HepG2 (cell line): ENCODE measurements around the gene FRG1. TPM values are rescaled to one million over a fixed set of nuclear protein-coding genes. Genes with fewer than 3 reads are reported as not detected.

Experiments used
- ATF5 ChIP-seq: sonication (generic); formaldehyde crosslinking; IDR thresholded peaks from 2 replicates; pipeline ENCODE4 v1.4.0; 2020; ENCODE audit warnings: mild to moderate bottlenecking, low read depth, missing genetic modification reagents
- ATRX ChIP-seq: sonication (generic); formaldehyde crosslinking; IDR thresholded peaks from 2 replicates; pipeline ENCODE4 v1.4.0; 2020; ENCODE audit warnings: missing genetic modification reagents, borderline replicate concordance
- BRF2 ChIP-seq: sonication (generic); formaldehyde crosslinking; IDR thresholded peaks from 2 replicates; pipeline ENCODE4 v1.8.1; 2022; ENCODE audit warnings: mild to moderate bottlenecking, missing genetic modification reagents
- DNMT3B ChIP-seq: conservative IDR thresholded peaks from 2 replicates; pipeline ENCODE4 v1.6.1; 2016; ENCODE audit warnings: missing biosample characterization, control low read depth
- DR1 ChIP-seq: sonication (generic); formaldehyde crosslinking; IDR thresholded peaks from 2 replicates; pipeline ENCODE4 v1.8.0; 2021; ENCODE audit warnings: mild to moderate bottlenecking, missing genetic modification reagents, inconsistent platforms
- GATAD2A ChIP-seq: IDR thresholded peaks from 2 replicates; pipeline ENCODE4 v1.6.1; 2016
- HMGA1 ChIP-seq: sonication (generic); formaldehyde crosslinking; conservative IDR thresholded peaks from 2 replicates; pipeline ENCODE4 v1.4.0; 2020; ENCODE audit warnings: missing genetic modification reagents
- KDM5B ChIP-seq: sonication (generic); formaldehyde crosslinking; IDR thresholded peaks from 2 replicates; pipeline ENCODE4 v1.4.0; 2020; ENCODE audit warnings: missing genetic modification reagents, mild to moderate bottlenecking, borderline replicate concordance
- MTA3 ChIP-seq: sonication (generic); formaldehyde crosslinking; IDR thresholded peaks from 2 replicates; pipeline ENCODE4 v1.4.0; 2020; ENCODE audit warnings: missing genetic modification reagents
- NR0B2 ChIP-seq: sonication (generic); formaldehyde crosslinking; IDR thresholded peaks from 2 replicates; pipeline ENCODE4 v1.4.0; 2020; ENCODE audit warnings: mild to moderate bottlenecking, missing genetic modification reagents
- ZBTB40 ChIP-seq, 2 experiments: fragments of 450-650 bp in 1 of 2; sonication (generic) in 1 of 2; formaldehyde crosslinking in 1 of 2; IDR thresholded peaks; 2 replicates each; pipeline versions ENCODE4 v1.6.1 to v1.8.0; 2016 to 2022; ENCODE audit warnings: antibody characterized with exemption in 1 of 2, mild to moderate bottlenecking in 1 of 2, missing genetic modification reagents in 1 of 2
- ZNF446 ChIP-seq: sonication (generic); formaldehyde crosslinking; IDR thresholded peaks from 2 replicates; pipeline ENCODE4 v1.5.0; 2020; ENCODE audit warnings: mild to moderate bottlenecking, missing genetic modification reagents
- ZNF501 ChIP-seq: sonication (generic); formaldehyde crosslinking; IDR thresholded peaks from 2 replicates; pipeline ENCODE4 v1.5.1; 2020; ENCODE audit warnings: mild to moderate bottlenecking, moderate library complexity, missing genetic modification reagents
- ZNF543 ChIP-seq: sonication (generic); formaldehyde crosslinking; IDR thresholded peaks from 2 replicates; pipeline ENCODE4 v1.4.0; 2020; ENCODE audit warnings: mild to moderate bottlenecking, missing genetic modification reagents
- ZNF546 ChIP-seq: sonication (generic); formaldehyde crosslinking; conservative IDR thresholded peaks from 2 replicates; pipeline ENCODE4 v1.8.1; 2023; ENCODE audit warnings: mild to moderate bottlenecking, missing genetic modification reagents
- ZNF616 ChIP-seq: sonication (generic); formaldehyde crosslinking; IDR thresholded peaks from 2 replicates; pipeline ENCODE4 v1.5.0; 2020; ENCODE audit warnings: low read depth, mild to moderate bottlenecking, missing genetic modification reagents
- ZNF792 ChIP-seq: IDR thresholded peaks from 2 replicates; pipeline ENCODE4 v1.6.1; 2016
- ZSCAN22 ChIP-seq: sonication (generic); formaldehyde crosslinking; IDR thresholded peaks from 2 replicates; pipeline ENCODE4 v1.4.0; 2020; ENCODE audit warnings: mild to moderate bottlenecking, missing genetic modification reagents
- polyA plus RNA-seq, 8 experiments: library from polyadenylated mRNA; depleted of rRNA in 3 of 8; stranded (reverse) in 7 of 8; unstranded in 1 of 8; fragments of >200 nt; fragmentation: Illumina TruSeq in 4 of 8; extraction: Trizol in 4 of 8; gene quantifications; 2 replicates each; pipeline versions ENCODE4 v1.2.1 to v1.2.3, GENCODE V29; 2011 to 2016; ENCODE audit warnings: low read depth in 4 of 8, missing spikeins in 1 of 8, mixed read lengths in 1 of 8; ENCODE audit not compliant: insufficient read depth in 1 of 8
- total RNA-seq, 5 experiments: library from RNA; depleted of rRNA; stranded (reverse); fragments of >200 nt; fragmentation: Illumina TruSeq; extraction: Trizol; gene quantifications; 2 replicates each; pipeline ENCODE4 v1.2.3, GENCODE V29; 2016; ENCODE audit warnings: low read depth in 1 of 5

The FRG1 gene
- total and polyA plus RNA-seq, 2 of the 13 experiments (the other 11 are each of a cell fraction or from before 2014, with no cell fraction given) = 5.7 to 42.6 TPM

- TF ChIP-seq ZBTB40 (IDR thresholded peaks at IDR 0.05) (no peak), ZBTB40 (CRISPR knock-in tag; IDR thresholded peaks at IDR 0.05) (peak; percentile 88), ZNF792 (peak; percentile 96), ZNF546 (peak; percentile 84; the same call in 1 of the 2 replicates), DNMT3B (CRISPR knock-in tag) (no peak), GATAD2A (peak; percentile 74), ZNF446 (CRISPR knock-in tag) (0 out of 2 replicates have a peak, but pooled peaks have one; percentile 87), ZNF543 (CRISPR knock-in tag) (peak; percentile 83; the same call in 1 of the 2 replicates), MTA3 (no peak), ZNF616 (peak; percentile 90; the same call in 1 of the 2 replicates), DR1 (no peak; the same call in 1 of the 2 replicates), ZSCAN22 (CRISPR knock-in tag) (peak; percentile 91), NR0B2 (no peak; the same call in 1 of the 2 replicates), ATRX (CRISPR knock-in tag) (no peak), HMGA1 (CRISPR knock-in tag) (no peak), BRF2 (peak; percentile 92), ATF5 (CRISPR knock-in tag) (no peak), KDM5B (CRISPR knock-in tag) (peak; percentile 80; the same call in 1 of the 2 replicates), ZNF501 (peak; percentile 99)
These were observed at the start of gene FRG1 (continued) for GRCh38 chr4:189940178-189941004.
